Ovary (tissue), 3 donors: Measurements from ENCODE around the gene GNAS-AS1.

Experiments used
- EP300 ChIP-seq: sonication (generic); formaldehyde crosslinking; IDR thresholded peaks from one replicate; pipeline ENCODE4 v1.6.1; 2017; ENCODE audit warnings: antibody characterized with exemption
- POLR2A ChIP-seq: fragments of 450-650 bp; IDR thresholded peaks from one replicate; pipeline ENCODE4 v1.6.1; 2017; ENCODE audit warnings: antibody characterized with exemption, mild to moderate bottlenecking, moderate library complexity
- TF ChIP-seq, protein P1 (sequence below), 3 donors: fragments of 450-650 bp in 2 of 3; fragments of 200-600 bp in 1 of 3; IDR thresholded peaks; one replicate each; pipeline versions ENCODE4 v1.5.1 to v1.8.0; 2016 to 2022; ENCODE audit warnings: antibody characterized with exemption in 3 of 3, mild to moderate bottlenecking in 1 of 3
- donor health status: DM: no; HTN: no; CAD: no.

DNA sequence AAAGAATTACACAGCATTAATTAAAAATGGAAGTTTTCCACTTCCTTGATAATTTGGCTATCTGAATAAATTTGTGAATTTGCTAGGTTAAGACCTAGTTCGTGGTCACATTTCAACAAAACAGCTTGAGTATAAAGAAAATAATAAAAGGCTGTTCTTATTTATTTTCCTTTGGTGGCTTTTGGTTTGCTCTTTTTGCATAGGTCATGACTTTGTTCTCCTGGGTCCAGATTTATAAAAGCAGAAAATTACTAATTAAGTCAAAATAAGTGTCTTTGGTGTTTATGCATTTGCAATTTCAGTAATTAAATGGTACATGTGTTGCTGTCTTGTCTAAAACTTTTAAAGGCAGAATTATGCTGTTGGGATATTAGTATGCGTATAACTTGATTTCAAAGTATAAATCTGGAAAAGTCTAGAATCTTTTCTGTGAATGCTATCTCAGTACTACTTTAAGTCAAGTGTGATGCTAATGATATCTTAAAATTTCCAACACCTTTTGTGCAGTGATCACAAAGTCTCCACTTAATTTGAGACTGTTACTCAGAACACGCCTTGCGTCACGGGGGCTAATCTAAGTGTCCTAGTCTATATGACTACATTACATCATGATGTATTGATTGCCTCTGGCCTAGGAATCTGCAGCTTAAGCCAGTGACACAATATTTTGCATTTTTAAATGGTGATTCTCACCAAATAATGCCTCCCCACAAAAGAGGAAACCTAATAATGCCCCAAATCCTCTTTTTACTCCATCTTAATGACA lies 42.8 kb upstream of the GNAS-AS1 start:
- TF ChIP-seq, protein P1, sequence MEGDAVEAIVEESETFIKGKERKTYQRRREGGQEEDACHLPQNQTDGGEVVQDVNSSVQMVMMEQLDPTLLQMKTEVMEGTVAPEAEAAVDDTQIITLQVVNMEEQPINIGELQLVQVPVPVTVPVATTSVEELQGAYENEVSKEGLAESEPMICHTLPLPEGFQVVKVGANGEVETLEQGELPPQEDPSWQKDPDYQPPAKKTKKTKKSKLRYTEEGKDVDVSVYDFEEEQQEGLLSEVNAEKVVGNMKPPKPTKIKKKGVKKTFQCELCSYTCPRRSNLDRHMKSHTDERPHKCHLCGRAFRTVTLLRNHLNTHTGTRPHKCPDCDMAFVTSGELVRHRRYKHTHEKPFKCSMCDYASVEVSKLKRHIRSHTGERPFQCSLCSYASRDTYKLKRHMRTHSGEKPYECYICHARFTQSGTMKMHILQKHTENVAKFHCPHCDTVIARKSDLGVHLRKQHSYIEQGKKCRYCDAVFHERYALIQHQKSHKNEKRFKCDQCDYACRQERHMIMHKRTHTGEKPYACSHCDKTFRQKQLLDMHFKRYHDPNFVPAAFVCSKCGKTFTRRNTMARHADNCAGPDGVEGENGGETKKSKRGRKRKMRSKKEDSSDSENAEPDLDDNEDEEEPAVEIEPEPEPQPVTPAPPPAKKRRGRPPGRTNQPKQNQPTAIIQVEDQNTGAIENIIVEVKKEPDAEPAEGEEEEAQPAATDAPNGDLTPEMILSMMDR (IDR thresholded peaks at IDR 0.05): no peak
- TF ChIP-seq POLR2A (no peak), EP300 (no peak)
